CD4-positive, alpha-beta T cell treated with Interleukin-10 for 1 hour (primary cell): ENCODE data around the gene LRRC74A.

Experiments used
- DNase-seq: peaks from one replicate; pipeline ENCODE4 v3.0.0-alpha.2; 2020

Gene LRRC74A

DNA sequence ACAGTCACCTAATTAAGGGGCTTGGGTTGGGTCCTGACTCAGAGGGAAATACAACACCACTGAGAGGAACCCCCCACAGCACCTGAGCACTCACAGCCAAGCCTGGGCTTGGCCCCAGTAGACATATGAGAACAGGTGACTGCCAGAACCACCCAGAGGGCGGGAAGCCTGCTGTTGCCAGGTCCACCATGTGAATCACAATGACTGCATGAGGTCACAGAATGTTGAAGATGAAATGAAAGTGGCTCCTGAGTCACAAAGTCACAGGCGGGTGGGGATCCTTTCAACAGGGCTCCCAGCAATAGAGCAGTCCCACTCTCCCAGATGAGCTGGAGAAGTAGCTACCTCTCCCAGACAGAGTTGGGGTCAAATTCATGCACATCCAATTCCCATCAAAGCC, at the start of gene LRRC74A:
Gene LRRC74A, plus strand, starts transcription at position 287 of the 400 bp plus-strand sequence. CDS start 290 bp downstream, outside the sequence.
- DNase-seq, result no peak

DNA sequence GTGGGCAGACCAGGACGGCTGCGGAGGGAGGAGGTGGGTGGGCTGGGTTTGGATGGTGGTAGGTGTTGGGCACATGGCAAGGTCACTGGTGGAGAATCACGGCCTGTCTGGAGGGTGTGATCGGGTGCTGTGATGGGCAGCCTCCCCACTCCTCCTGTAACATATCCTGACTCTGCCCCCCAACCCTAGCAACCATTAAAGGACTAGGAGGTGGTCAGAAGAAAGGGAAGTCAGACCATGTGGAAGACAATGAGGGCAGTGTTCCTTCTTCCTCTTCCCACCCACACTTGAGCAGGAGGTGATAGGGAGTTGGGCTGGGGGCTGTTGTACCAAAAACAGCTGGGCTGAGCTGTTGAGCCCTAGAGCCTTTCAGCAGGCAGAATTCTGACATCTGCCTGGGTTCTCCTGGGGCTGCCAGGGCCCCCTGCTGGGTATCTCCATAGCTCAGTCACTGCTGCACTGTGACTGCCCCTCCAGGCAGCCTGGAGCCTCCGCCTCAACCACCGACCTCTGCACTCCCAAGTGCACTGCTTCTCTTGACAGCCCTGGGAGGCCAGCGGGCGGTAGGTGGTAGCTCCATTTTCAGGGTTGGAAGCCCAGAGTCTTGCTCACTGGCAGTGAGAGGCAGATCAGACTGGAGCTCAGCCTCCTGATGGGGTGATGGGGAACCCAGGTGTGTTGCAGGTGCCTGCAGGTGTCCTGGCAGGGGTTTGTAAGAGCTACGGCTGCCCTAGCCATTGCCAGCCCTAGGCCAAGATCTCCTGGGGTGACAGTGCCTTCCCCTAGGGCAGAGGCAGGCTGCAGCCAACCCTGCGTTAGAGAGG, 49.6 kb upstream of the LRRC74A start:
- DNase-seq, result no peak

DNA sequence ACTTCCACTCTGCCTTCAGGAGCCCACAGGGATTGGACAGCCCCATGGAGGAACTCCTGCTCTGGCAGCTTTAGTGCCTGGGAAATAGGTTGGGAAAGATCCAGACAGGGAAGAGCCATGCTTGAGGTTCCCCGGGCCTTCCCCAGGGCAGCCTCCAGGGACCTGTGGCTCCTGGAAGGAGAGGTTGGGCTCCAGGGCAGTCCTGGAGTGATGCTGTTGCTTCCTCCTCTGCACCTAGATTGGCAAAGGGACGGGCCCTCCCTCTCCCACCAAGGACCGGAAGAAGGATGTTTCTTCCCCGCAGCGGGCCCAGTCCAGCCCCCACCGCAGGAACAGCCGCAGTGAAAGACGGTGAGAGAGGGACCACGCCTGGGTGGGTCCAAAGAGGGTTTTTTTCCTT, 48.5 kb upstream of the LRRC74A start:
- DNase-seq, result no peak

DNA sequence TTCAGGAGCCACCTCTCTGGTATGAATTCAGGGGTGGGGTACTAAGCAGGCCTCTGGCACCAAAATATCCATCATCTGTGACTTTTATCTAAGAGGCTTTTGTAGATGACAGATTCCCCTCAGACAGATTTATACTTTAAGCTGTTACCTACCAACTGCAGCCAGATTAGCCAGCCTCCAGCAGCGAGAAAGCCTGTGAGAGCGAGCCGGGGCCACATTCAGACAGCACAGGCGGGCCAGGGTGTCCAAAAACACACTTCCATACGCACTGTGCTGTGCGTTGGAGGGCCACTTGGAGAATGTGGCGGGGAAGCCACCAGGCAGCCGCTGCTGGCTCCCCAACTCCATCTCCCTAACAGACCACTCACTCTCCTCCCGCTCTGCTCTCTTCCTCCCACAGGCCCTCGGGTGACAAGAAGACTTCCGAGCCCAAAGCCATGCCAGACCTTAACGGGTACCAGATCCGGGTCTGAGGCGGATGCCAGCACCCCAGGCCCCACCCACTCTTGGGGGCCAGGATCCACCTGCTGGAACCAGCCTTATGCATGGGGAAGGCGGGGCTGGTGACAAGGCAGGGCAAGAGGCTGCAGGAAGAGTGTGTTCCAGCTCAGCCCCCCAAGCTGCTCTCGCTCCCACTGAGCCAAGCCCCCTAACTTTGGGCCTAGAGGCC, 47.5 kb upstream of the LRRC74A start:
- no peak for DNase-seq

DNA sequence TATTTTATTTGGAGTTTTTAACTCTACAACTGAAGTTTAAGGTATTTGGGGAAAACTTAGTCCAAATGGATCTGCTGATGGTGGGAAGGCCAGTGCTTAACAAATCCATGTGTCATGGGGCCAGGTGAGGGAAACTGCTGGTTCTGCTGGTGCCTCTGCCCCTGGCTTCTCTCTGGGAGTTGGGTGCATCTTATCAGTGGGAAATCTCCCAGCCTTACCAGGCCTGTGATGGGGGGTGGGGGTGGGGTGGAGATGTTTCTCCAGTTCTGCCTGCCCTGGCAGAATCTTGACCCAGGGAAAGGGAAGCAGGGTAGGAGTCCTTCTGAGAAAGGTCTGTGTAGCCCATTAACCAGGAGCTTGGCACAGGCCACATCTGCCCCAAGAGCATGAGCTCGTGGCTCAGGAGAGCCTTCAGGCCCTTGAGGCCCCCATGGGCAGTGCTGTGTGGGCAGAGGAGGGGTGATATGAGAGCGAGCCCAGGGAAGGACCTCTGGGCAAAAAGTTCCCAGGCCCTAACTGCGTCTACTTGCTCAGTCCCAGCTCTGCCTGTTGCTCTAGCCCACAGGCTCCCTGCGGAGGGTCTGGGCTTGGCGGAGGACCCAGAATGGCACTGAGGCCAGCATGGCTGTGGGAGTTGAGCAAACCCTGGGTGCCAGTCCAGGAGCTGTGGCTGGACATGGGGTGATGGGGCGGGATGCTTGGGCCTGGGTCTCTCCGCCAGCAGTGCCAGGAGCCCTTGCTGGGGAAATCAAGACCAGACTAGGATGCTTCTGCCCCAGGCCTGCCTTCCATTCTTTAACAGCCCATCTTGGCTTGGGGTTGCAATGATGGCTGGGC, 46.8 kb upstream of the LRRC74A start:
- no peak for DNase-seq

DNA sequence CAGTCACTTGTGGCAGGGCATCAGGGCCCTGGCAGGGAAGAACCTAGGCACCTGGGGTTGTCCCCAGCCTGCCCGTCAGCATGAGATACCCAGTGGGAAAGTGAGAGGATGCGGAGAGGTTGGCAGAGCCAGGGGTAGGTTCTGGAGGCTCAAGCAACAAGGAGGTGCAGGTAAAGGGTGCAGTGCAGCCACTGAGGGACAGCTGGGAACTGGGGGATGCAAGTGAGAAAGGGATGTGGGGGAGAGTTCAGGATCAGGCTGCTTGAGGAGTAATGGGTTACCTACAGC, 46.2 kb upstream of the LRRC74A start:
- no peak for DNase-seq

DNA sequence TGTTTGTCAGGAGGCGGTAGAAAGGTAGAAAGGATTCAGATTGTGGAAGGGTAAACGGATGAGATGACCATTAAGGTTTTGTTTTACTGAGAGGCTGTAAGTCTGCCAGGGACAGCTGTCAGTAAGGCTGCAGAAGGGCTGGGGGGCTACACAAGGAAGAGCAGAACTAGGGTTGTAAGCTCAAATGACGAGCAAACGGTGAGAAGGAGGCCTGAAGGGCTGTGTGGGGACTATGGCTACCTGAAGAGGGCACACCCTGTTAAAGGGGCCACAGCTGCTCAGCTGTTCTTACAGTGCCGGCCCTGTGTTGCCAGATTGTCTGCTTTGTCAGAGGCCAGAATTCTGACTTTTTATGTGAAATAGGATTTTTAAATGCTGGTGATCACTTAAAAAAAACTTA, 45.8 kb upstream of the LRRC74A start:
- DNase-seq, result no peak

DNA sequence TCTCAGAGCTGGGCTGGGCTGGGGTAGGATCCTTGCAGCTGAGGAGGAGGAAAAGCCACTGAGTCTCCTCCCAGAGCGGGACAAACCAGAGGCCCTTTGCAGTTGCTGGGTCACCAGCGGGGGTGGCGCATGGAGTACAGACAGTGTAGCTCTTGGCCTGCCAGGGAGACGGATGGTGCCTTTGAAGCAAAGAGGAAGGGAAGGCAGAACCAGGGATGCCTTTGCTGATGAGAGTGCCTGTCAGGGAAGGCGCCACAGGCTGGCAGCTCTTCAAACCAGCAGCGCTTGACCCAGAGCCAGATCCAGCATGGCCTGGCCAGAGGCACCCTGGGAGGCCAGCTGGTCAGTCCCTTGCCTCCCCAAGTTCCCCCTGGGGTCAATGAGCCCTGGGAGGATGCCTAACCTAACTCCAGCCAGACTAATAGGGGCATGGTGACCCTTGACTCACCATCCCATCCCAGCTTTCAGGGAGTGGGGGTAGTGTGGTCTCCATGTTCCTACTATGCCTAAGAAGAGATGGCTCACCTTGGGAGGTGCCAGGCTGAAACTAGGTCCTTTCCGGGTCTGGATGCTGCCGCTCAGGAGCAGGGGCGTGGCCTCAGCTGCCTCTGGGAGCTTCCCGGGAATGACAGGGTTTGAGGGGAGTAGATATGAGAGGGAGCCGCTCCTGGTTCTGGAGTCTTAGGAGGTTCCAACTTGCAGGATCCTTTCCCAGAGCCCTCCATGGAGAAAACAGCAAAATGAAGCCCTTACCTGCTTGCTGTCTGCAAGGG, 45.1 kb upstream of the LRRC74A start:
- DNase-seq, result no peak

DNA sequence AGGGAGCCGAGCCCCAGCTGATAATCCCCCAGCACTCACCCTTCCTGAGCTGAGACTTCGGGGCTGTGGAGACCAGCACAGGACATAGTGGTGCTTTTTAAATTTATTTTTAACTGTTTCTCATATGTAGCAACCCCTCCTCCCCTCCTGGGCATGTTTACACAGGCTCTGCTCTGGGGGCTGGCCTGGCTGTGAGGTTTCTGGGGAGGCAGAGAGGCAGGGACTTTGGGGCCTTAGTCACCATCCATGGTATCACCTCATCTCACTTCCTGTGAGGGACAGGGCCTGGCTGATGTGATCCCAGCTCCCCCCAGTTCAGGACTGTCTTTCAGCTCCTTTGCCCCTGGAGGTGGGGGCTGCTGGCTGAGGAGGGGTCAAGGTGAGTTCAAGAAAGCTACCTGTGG, 44.6 kb upstream of the LRRC74A start:
- DNase-seq, result no peak

DNA sequence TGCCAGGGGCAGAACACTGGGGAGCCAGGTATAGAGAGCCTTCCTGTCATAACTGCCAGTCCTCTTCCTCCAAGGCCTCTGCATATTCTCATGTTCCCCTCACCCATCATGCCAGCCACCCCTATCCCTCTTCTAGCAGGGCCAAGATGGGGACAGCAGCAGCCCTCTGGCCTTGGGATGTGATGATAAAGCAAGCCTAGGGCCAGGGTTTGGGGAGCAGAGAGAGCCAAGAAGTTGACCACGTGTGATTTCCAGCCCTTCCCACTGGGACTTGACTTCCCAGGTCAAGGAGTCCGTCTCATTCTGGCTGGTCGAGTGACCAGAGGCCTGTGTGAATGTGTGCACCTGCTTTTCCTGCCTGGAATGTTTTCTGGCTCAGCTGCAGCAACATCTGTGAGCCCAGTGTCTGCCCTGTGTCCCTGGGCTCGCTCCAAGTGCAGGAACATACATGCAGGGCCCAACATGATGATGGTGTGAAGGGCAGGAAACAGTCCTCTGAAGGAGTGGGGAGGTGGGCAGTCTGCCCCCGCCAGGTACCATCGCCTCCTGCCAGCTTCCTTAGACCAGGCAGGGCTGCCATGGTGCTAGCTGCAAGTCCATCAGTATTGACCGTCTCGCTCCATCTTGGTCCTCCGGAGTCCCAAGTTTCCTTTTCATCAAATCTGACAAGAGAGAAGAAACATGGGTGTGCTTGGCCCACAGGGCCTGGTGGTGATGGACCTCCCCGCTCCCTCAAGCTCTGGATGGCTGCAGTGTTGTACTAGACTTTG, 43.9 kb upstream of the LRRC74A start:
- no peak for DNase-seq

DNA sequence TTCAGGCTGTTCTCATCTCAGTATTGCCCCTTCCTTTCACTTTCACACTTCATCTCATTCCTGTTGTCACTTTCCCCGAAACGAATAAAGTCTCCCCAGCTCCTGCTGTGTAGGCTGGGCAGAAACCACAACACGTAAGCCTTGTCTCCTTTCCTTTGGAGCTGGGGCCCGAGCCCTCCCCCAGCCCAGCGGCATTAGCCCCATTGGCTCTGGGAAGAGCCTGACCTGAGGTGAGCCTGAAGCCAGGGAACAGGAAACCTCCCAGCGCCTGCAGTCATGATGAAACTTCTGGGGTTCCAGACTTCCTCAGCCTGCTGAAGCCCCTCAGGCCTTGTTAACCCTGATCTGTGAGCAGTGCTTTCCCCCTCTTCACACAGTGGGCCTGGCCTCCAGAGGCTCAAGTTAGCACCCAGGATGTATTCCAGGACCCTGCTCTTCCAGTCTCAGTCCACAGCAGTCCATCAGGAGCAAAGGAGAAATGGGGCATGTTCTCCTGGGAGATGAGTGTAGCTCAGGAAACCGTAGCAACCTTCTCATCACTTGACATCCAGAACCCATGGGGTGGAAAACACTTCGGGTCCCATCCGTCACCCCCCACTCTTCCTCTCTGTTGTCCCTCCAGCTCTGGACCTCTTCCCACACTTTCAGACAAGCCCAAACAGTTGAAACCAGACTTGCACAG, 43.2 kb upstream of the LRRC74A start:
- DNase-seq, result no peak

DNA sequence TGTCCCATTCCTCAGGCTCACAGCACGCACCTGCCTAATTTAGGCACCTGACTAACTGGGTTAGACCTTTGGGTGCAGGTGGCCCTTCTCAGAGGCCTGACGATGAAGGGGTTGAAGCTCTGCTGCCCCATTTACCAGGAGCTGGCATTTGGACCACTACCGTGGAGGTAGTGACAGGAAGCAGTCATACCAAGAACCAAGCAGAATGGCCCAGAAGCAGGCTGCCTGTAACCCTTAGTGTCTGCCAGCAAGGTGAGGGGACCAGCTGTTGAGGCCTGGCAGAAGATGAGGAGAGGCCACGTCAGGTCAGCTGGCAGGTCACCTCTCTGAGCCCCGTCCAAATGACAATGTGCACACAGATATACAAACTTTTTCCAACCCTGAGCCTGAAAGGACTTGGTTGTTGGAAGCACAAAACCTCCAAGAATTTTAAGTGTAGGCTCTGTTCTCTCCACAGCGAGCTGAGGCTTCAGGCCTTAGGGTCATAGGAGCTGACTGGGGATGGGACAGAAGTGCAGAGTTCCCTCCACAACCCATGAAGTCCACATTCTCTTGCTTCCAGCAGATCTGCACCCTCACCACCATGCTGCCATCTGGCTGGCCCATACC, 41.8 kb upstream of the LRRC74A start:
- DNase-seq, result no peak

DNA sequence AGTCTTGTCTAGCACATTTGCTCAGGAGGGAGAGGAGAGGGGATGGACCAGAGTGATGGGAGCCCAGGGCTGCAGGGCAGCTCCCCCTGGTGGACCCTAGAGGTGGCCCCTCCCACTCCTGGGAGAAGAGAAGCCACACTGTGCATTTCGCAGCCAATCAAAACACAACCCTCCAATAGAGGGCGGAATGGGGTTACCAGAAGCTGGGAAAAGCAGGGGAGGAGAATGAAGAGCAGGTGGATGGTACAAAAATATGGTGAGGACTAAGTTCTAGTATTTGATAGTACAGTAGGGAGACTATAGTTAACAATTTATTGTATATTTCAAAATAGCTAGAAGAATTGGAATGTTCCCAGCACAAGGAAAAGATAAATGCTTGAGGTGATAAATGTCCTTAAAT, 41.3 kb upstream of the LRRC74A start:
- peak; percentile 74 for DNase-seq

DNA sequence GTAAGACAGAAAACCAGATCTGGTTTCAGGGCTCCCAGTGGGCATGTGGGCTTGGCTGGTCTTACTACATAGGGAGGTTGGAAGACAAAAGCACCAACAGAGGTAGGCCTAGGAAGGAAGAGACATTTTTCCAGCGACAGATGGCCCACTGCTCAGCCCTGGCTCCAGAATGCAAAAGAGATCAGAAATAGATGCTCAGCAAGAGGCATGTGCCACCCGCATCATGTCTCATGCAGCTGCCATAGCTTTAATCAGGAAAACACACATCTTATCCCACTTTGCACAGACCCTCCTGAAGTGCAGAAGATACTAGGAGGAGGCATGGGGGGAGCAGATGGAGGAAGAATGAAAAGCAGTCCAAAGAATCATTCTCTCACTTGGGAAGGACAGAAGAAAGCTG, 39.6 kb upstream of the LRRC74A start:
- no peak for DNase-seq

DNA sequence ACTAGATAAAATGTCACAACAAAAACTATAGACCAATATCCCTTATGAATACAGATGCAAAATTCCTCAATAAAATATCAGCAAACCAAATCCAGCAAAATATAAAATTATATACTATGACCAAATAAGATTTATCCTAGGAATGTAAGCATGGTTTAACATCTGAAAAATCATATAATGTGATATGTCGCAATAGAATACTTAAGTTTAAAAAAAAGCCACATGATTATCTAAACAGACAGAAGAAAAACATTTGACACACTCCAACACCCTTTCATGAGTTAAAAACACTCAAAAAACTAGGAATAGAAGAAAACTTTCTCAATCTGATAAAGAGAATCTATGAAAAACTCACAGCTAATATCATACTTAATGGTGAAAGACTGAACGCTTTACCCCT, 33.8 kb upstream of the LRRC74A start:
- DNase-seq, result no peak

DNA sequence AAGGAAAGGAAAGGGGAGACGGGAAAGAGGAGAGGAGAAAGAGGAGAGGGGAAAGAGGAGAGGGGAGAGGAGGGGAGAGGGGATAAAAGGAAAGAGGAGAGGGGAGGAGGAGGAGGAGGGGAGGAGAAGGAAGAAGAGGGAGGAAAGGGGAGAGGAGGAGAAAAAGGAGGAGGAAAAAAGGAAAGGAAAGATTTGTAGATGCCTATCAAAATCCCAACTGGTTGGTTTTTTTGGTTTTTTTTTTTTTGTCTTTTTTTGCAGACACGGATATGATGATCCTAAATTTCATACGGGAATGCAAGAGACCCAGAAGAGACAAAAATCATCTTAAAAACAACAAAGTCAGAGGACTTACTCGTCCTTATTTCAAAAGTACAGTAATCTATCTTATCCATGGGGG, 32.9 kb upstream of the LRRC74A start:
- no peak for DNase-seq

DNA sequence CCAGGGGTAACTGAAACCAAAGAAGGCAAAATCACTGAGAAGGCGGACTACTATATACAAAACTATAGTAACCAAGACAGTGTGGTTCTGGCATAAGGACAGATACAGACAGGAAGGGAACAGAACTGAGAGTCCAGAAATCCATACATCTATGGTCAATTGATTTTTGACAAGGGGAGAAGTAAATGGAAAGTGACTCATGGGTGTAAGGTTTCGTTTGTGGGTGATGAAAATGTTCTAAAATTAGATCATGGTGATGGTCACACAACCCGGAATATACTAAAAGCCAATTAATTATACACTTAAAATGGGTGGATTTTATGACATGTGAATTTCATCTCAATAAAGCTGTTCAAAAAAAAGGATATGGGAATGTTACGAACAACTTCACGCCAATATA, 32.3 kb upstream of the LRRC74A start:
- no peak for DNase-seq

DNA sequence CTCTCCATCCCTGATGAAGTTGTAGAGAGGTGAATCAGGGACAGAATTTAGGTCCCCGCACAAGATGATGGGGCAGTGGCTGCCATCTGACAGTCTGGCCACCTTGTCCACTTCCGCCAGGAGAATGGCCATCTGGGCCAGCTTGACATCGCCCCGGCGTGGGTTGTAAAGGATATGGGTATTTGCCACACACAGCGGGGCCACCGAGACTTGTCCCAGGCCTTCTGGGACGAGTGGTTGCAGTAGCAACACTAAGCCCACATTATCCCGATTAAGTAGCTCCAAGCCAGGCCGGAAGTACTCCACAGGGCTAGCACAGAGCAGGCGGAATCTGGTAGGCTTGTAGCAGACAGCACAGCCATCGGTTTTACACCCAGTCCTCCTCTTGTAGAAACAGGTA, 19.8 kb upstream of the LRRC74A start:
- DNase-seq, result no peak

DNA sequence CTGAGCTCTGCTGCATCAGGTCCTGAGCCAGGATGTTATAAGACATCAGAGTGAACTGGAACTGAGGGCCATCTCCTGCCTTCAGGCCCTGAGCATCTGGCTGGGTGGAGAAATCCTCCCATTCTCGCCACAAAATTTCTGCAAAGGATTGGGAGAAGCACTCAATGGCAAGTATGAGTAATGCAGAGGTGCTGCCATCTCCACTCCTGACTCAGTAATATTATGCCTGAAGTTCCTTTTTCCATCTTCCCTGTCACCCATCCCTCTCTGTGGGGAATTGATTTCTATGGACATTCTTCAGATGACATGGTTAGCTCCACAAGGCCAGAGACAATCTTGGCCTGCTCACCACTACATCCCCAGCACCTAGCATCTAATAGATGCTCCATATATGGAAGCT, 18.2 kb upstream of the LRRC74A start:
- DNase-seq, result no peak

DNA sequence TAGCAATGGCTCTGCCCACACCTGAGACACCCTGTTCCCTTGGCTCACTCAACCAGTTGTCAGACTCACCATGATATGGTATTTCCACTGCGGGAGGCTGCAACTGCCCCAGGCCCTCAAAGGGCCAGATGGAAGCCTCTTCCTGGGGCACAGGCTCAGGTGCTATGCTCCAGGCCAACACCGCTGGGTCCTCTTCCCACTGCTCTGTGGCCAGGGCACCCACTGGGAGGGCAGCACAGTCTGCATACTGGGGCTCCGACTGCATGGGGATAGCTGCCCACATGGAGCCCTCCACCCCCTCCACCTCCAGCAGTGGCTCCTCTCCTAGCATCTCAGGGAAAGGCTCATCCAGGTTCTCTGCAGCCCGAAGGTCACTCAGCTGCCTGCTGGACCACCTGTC, 17.2 kb upstream of the LRRC74A start:
- no peak for DNase-seq

DNA sequence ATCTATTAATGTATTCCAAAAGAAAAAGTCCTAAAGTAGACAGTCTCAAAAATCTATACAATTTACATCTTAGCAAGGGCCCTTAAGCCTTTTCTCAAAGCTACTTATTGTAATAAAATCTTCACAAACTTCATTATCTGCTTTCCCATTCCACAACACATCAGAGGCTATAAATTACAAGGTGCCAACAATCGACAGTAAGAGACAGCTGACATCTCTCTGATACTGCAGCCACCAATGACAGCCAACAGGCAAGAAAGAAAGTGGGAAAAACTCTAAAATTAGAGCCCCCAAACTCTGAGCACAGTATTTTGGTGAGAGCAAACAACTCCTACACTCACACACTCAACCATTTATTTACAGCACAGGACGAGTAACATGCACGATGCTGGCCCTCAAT, 15.7 kb upstream of the LRRC74A start:
- no peak for DNase-seq
